ENCODE data around the gene ARHGAP19. TPM values are rescaled to one million over a fixed set of nuclear protein-coding genes. Genes with fewer than 3 reads are reported as not detected.

Gene ARHGAP19
- total and polyA plus RNA-seq, 2 of the 8 experiments (the other 6 are each of a cell fraction or from before 2014, with no cell fraction given), result 13.3 to 32.1 TPM

GRCh38 chr10:97292862-97293198 is 393 bp upstream of the ARHGAP19 start:
- H4K20me1 ChIP-seq (replicated peaks in 1 of 2; ENCODE audit: control insufficient read depth in 1 of 2, insufficient read depth in 2 of 2, low read length in 2 of 2), result no peaks in the 10 kb centered on the region
- ChIA-PET CTCF (ENCODE audit: partially characterized antibody) (interaction anchor here (1.2 to 1.5 kb wide), 3 partner anchors 11 to 64 kb away, joined by 3 to 12 read pairs (median 3); no protein-coding TSS in a partner anchor), POLR2A (ENCODE audit: partially characterized antibody) (interaction anchor here (1.0 to 3.4 kb wide), 6 partner anchors 12 to 40 kb away, joined by 3 to 32 read pairs (median 10); partner anchors contain the start of genes FRAT1 and FRAT2)
- H3K4ac ChIP-seq (replicated peaks; ENCODE audit: insufficient read length, low read depth, low read length), result no peak overlapping the region
- no peak overlapping the region for H3K56ac ChIP-seq (replicated peaks; ENCODE audit: insufficient read length, low read depth, low read length)
- no peak overlapping the region for H4K5ac ChIP-seq (ENCODE audit: insufficient read length, low read depth, low read length)
- H2AFZ ChIP-seq (ENCODE audit: low read length), result no peak overlapping the region
- H2BK15ac ChIP-seq (ENCODE audit: low read length), result no peak overlapping the region
- H4K8ac ChIP-seq (ENCODE audit: extremely low read depth, insufficient read depth, low read length), result no peak overlapping the region
- no peaks in the 10 kb centered on the region for H3K9me3 ChIP-seq (ENCODE audit: insufficient read depth in 2 of 2, low read depth in 1 of 2, low read length in 1 of 2)
- no peak overlapping the region for H3K23ac ChIP-seq (ENCODE audit: insufficient read length)
- no peaks in the 10 kb centered on the region for H3K27me3 ChIP-seq (replicated peaks in 1 of 4; ENCODE audit: control insufficient read depth in 3 of 4, extremely low read depth in 1 of 4, insufficient read depth in 3 of 4, low read length in 3 of 4)
- no peaks in the 10 kb centered on the region for H3K79me1 ChIP-seq (ENCODE audit: low read depth, low read length)
- no peak overlapping the region for H2AK5ac ChIP-seq (ENCODE audit: low read depth, low read length)
- peak overlapping the region in 1 of 2 experiments; percentile 48; a peak in 1 of 4 replicates for H3K4me2 ChIP-seq (ENCODE audit: insufficient read depth in 1 of 2, low read depth in 2 of 2, low read length in 2 of 2)
- no peak for TF ChIP-seq BCL11A (IDR thresholded peaks at IDR 0.05; ENCODE audit: low read depth in 2 of 2, low read length in 2 of 2)
- peak in 1 of 2 experiments; percentile 4; a peak in 1 of 3 replicates for TF ChIP-seq POLR2A (IDR thresholded peaks at IDR 0.05; ENCODE audit: control extremely low read depth in 1 of 2, low read depth in 2 of 2, low read length in 2 of 2)
- H4K91ac ChIP-seq (replicated peaks; ENCODE audit: insufficient read length, low read length), result no peak overlapping the region
- no peak overlapping the region for H3K18ac ChIP-seq (ENCODE audit: extremely low read depth, low read length)
- H2BK12ac ChIP-seq (ENCODE audit: low read depth, low read length), result no peak overlapping the region
- H3K14ac ChIP-seq (ENCODE audit: insufficient read length), result no peak overlapping the region
- H2BK20ac ChIP-seq (ENCODE audit: low read length), result no peak overlapping the region
- H2BK5ac ChIP-seq (ENCODE audit: low read depth, low read length), result no peak overlapping the region
- peaks cover 0 to 4% (median under 1%) of the 10 kb centered on the region in 4 experiments; a peak in 3 of 7 replicates for H3K4me1 ChIP-seq (replicated peaks in 1 of 4; ENCODE audit: control insufficient read depth in 3 of 4, insufficient read depth in 4 of 4, low read length in 3 of 4)
- no peaks in the 10 kb centered on the region; a peak in 1 of 8 replicates for H3K36me3 ChIP-seq (ENCODE audit: control insufficient read depth in 2 of 4, insufficient read depth in 4 of 4, low read length in 3 of 4)
- H3K79me2 ChIP-seq (ENCODE audit: control insufficient read depth in 1 of 2, insufficient read depth in 2 of 2, low read length in 2 of 2), result peaks cover 0 to 23% of the 10 kb centered on the region in 2 experiments; a peak in 2 of 4 replicates
- DNase-seq (ENCODE audit: low read depth in 1 of 2, low spot score in 2 of 2) (no peak), FAIRE-seq (no peak)
- H2BK120ac ChIP-seq (replicated peaks; ENCODE audit: low read depth, low read length), result no peak overlapping the region
- peaks cover 4% of the 10 kb centered on the region for H3K23me2 ChIP-seq (ENCODE audit: low read depth, low read length)
- no peak overlapping the region; a peak in 1 of 8 replicates for H3K4me3 ChIP-seq (ENCODE audit: extremely low read depth in 1 of 4, insufficient read depth in 2 of 4, low read depth in 3 of 4, low read length in 4 of 4)
- WGBS, 2 experiments (ENCODE audit: extremely low coverage in 1 of 2, insufficient coverage in 1 of 2, insufficient read length in 1 of 2, insufficient replicate concordance in 2 of 2, low coverage in 1 of 2, low lambda C conversion rate in 2 of 2, missing lambda C conversion rate in 1 of 2), result 58% methylated on average over 3 of the region's 3 CpGs; no CpG with 5 or more reads in 1 of the 2 experiments
- no peak overlapping the region for H3K27ac ChIP-seq (ENCODE audit: low read depth, low read length)
- no peak overlapping the region for H3K9ac ChIP-seq (replicated peaks in 1 of 4; ENCODE audit: extremely low read depth in 1 of 4, low read depth in 3 of 4, low read length in 3 of 4)
